ENCODE measurements around the gene TNS3.

Gene TNS3

GRCh38 chr7:47418601-47419309 is 163.2 kb downstream of the TNS3 start:
- DNase-seq, result no peak

GRCh38 chr7:47416492-47417480 is 165.1 kb downstream of the TNS3 start:
- no peak for DNase-seq

GRCh38 chr7:47415318-47416212 is 166.3 kb downstream of the TNS3 start:
- DNase-seq, result no peak

- DNase-seq, result no peak
Measured at GRCh38 chr7:47414342-47415317, 167.3 kb downstream of the TNS3 start.

GRCh38 chr7:47413526-47414341 is 168.2 kb downstream of the TNS3 start:
- DNase-seq, result no peak

GRCh38 chr7:47411901-47412300 is 170.0 kb downstream of the TNS3 start:
- no peak for DNase-seq

- no peak for DNase-seq
Measured at GRCh38 chr7:47411281-47411869, 170.5 kb downstream of the TNS3 start.

GRCh38 chr7:47408675-47409074 is 173.2 kb downstream of the TNS3 start:
- no peak for DNase-seq

GRCh38 chr7:47407821-47408674 is 173.9 kb downstream of the TNS3 start:
- DNase-seq, result no peak

- no peak for DNase-seq
Measured at GRCh38 chr7:47407136-47407535, 174.8 kb downstream of the TNS3 start.

- DNase-seq, result no peak
Measured at GRCh38 chr7:47406801-47407129, 175.1 kb downstream of the TNS3 start.

GRCh38 chr7:47405921-47406800 is 175.8 kb downstream of the TNS3 start:
- DNase-seq, result no peak

- DNase-seq, result no peak
Measured at GRCh38 chr7:47405286-47405904, 176.5 kb downstream of the TNS3 start.

- peak; percentile 54 to 68 for DNase-seq
Measured at GRCh38 chr7:47404010-47404409, 177.9 kb downstream of the TNS3 start.

- no peak for DNase-seq
Measured at GRCh38 chr7:47402941-47403866, 178.7 kb downstream of the TNS3 start.

Data from inflammatory macrophage treated with lipopolysaccharide for 1 hour (primary cell).